ENCODE measurements around the gene CD2AP.

The CD2AP gene

DNA sequence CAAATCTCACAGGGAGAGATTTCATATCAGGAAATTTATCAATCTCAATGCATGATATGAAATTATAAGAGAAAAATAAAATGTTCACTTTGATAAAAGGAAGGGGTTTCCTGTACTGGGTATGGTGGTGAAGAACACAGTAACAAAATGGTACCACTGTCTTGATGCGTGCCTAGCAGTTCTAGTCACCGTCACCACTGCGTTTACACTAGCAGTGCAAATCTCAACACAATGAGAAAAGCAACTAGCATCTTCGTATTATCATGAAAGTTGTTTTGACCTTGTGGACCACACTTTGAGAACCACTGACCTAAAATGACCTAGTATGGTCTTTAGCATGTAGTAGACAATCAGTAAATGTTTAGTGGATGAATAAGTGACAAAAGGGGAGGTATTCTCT lies 152.4 kb downstream of the CD2AP start:
- no peak overlapping the region for H3K4me3 ChIP-seq (ENCODE audit: low read depth, low read length)
- H3K4me1 ChIP-seq = no peaks in the 10 kb centered on the region
- TF ChIP-seq, protein P1, sequence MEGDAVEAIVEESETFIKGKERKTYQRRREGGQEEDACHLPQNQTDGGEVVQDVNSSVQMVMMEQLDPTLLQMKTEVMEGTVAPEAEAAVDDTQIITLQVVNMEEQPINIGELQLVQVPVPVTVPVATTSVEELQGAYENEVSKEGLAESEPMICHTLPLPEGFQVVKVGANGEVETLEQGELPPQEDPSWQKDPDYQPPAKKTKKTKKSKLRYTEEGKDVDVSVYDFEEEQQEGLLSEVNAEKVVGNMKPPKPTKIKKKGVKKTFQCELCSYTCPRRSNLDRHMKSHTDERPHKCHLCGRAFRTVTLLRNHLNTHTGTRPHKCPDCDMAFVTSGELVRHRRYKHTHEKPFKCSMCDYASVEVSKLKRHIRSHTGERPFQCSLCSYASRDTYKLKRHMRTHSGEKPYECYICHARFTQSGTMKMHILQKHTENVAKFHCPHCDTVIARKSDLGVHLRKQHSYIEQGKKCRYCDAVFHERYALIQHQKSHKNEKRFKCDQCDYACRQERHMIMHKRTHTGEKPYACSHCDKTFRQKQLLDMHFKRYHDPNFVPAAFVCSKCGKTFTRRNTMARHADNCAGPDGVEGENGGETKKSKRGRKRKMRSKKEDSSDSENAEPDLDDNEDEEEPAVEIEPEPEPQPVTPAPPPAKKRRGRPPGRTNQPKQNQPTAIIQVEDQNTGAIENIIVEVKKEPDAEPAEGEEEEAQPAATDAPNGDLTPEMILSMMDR (IDR thresholded peaks at IDR 0.05; ENCODE audit: low read depth, low read length) = no peak

DNA sequence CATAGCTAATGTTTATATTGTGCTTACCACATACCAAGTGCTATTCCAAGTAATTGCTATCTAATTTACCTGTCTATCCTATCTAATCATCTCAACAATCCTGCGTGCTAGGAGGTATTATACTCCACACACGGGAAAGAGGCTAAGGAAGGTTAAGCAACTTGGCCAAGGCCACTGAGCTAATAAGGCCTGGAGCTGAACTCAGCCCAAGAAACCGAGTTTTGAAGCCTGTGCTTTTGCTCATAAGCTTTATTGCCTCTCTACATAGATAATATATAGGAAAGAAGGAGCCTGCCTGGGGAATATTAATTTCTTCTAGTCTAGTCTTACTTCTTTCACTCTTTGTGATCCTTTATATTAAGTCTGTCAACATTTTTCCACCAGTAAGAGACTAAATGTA lies 153.0 kb downstream of the CD2AP start:
- no peaks in the 10 kb centered on the region for H3K36me3 ChIP-seq
- no peaks in the 10 kb centered on the region for H3K4me1 ChIP-seq
- TF ChIP-seq, protein P1 (IDR thresholded peaks at IDR 0.05; ENCODE audit: low read depth, low read length) = no peak

More for the DNA sequence above, 152.4 kb downstream of the CD2AP start:
- Histone ChIP-seq H3K27me3 (no peaks in the 10 kb centered on the region), H3K9me3 (no peaks in the 10 kb centered on the region), H3K36me3 (no peaks in the 10 kb centered on the region; the same call in 1 of the 2 replicates)
- no peak for DNase-seq

DNA sequence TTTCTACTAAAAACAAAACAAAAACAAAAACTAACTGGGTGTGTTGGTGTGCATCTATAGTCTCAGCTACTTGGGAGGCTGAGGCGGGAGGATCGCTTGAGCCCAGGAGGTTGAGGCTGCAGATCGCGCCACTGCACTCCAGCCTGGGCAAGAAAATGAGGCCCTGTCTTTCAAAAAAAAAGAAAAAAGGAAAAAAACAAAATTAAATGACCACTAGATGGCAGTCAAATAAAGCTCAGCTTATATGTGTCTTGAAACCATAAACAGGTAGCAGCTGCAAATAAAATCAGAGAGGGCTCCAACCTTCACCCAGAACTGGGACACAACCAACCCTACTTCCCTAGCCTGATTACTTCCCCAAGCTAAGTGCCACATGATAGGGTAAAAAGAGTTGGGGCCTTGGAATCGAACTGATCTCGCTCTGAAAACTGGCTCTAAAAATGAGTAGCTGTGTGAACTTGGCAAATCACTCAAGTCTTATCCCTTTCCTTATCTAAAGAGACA lies 153.7 kb downstream of the CD2AP start:
- TF ChIP-seq, protein P1 (IDR thresholded peaks at IDR 0.05; ENCODE audit: low read depth, low read length) = peak; percentile 54
- Histone ChIP-seq H3K4me1 (no peaks in the 10 kb centered on the region), H3K4me3 (ENCODE audit: low read depth, low read length) (no peak overlapping the region), H3K27me3 (no peaks in the 10 kb centered on the region), H3K9me3 (no peaks in the 10 kb centered on the region), H3K36me3 (no peaks in the 10 kb centered on the region)
- no peak for DNase-seq

More for the DNA sequence above, 153.0 kb downstream of the CD2AP start:
- H3K4me3 ChIP-seq (ENCODE audit: low read depth, low read length) = no peak overlapping the region
- H3K27me3 ChIP-seq = no peaks in the 10 kb centered on the region
- H3K9me3 ChIP-seq = no peaks in the 10 kb centered on the region
- DNase-seq = no peak

DNA sequence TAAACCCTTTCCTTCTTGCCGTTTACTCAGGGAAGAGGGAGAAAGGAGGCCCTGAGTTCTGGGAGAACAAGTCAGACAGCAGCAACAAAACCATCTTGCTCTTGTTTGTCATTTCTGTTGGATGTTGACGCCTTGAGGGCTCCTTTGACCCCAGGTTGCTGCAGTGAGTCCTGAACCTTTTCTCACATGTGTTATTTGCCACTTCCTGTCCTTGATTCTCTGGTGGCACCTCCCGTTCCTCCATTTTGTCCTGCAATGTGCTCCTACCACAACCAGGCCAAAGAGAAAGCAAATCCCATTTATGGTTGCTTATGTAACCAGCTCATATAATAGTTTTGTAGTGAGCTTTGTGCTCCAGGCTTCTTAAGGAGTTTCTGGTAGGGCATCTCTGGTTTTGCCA lies 154.2 kb downstream of the CD2AP start:
- Histone ChIP-seq H3K36me3 (no peaks in the 10 kb centered on the region), H3K27me3 (no peaks in the 10 kb centered on the region), H3K9me3 (no peaks in the 10 kb centered on the region), H3K4me1 (no peaks in the 10 kb centered on the region), H3K4me3 (ENCODE audit: low read depth, low read length) (no peak overlapping the region)
- DNase-seq = no peak
- TF ChIP-seq, protein P1 (IDR thresholded peaks at IDR 0.05; ENCODE audit: low read depth, low read length) = no peak

DNA sequence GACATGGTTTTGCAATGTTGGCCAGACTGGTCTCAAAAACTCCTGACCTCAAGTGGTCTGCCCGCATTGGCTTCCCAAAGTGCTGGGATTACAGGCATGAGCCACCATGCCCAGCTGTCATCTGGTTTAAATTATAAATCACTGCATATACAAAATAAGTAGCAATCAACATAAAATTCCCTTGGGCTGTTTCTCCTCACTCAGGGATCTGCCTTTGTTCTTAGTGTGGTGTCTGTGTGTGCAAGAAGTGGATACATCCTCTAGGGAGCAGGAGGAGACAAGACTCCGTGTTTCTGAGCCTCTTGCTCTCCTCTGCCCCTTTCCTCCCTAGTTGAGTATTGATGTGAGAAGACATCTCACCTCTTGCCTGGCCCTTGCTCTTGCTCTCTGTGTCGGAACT lies 155.6 kb downstream of the CD2AP start:
- Histone ChIP-seq H3K36me3 (no peaks in the 10 kb centered on the region), H3K27me3 (no peaks in the 10 kb centered on the region), H3K4me1 (no peaks in the 10 kb centered on the region), H3K4me3 (ENCODE audit: low read depth, low read length) (no peak overlapping the region), H3K9me3 (no peaks in the 10 kb centered on the region)
- TF ChIP-seq, protein P1 (IDR thresholded peaks at IDR 0.05; ENCODE audit: low read depth, low read length) = no peak
- DNase-seq = no peak

DNA sequence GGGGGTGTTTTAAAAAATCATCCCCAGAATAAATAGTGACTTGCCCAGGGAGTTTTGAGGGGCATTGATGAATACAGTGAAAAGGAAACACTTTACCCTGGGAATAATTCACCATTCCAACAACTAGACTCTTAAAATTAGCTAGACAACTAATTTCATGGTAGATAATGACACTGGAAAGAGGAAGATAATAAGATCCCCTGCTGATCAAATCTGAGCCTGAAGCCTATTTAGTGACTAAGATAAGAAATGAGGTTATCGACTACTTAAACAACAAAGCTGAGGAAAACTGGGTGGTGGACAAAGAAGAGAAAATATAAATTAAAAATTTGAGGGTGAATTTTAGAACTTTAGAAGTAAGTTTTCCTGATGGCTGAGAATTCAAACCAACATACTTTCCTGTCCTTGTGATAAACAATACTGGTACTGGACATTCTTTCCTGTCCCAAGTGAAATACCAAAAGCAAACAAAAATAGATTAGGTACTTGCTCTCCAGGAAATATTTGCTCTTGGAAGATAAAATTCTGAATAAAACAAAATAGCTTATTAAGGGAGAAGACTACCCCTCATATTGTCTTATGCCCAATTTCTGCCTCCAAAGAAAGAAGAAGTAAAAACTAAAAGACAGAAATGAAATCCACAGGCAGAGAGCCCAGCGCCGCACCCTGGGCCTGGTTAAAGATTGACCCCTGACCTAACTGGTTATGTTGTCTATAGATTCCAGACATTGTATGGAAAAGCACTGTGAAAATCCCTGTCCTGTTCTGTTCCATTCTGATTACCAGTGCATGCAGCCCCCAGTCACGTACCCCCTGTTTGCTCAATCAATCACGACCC lies 156.8 kb downstream of the CD2AP start:
- TF ChIP-seq, protein P1 (IDR thresholded peaks at IDR 0.05; ENCODE audit: low read depth, low read length) = no peak
- DNase-seq = no peak
- Histone ChIP-seq H3K9me3 (no peaks in the 10 kb centered on the region), H3K4me3 (ENCODE audit: low read depth, low read length) (no peak overlapping the region), H3K4me1 (no peaks in the 10 kb centered on the region), H3K36me3 (no peaks in the 10 kb centered on the region), H3K27me3 (no peaks in the 10 kb centered on the region)
